ENCODE results near the gene CCIN.

CCIN gene

DNA sequence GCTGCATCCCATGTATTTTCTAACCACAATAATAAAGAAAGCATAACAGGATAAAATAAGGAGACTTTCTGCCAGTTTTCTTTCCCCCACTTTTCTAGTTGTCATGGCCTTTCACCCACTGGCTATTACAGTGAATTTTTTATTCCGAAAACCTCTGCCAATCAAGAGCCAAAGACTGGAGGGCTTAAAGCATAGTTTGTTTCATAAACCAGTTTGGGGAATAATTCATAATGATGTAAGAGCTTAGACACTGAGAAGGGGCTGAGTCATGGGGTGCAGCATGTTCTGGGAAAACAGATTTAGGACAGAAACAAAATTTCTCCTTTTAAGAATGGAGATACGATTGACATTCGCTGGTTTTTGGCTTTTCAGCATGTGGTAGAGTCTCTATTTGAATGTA is 37.1 kb upstream of the CCIN start:
- Histone ChIP-seq H3K27me3 (replicated peaks; ENCODE audit: control insufficient read depth, insufficient read depth, low read length) (no peaks in the 10 kb centered on the region), H3K4me3 (ENCODE audit: low read length) (no peak overlapping the region), H3K9ac (ENCODE audit: low read length) (peak overlapping the region; percentile 73), H3K4me1 (ENCODE audit: control insufficient read depth, insufficient read depth, low read length) (peaks cover 45% of the 10 kb centered on the region), H3K36me3 (ENCODE audit: control insufficient read depth, insufficient read depth, low read length, severe bottlenecking) (no peaks in the 10 kb centered on the region), H3K9me3 (ENCODE audit: control insufficient read depth, low read length) (no peaks in the 10 kb centered on the region)
- peak; percentile 55 for DNase-seq (ENCODE audit: low read depth)

DNA sequence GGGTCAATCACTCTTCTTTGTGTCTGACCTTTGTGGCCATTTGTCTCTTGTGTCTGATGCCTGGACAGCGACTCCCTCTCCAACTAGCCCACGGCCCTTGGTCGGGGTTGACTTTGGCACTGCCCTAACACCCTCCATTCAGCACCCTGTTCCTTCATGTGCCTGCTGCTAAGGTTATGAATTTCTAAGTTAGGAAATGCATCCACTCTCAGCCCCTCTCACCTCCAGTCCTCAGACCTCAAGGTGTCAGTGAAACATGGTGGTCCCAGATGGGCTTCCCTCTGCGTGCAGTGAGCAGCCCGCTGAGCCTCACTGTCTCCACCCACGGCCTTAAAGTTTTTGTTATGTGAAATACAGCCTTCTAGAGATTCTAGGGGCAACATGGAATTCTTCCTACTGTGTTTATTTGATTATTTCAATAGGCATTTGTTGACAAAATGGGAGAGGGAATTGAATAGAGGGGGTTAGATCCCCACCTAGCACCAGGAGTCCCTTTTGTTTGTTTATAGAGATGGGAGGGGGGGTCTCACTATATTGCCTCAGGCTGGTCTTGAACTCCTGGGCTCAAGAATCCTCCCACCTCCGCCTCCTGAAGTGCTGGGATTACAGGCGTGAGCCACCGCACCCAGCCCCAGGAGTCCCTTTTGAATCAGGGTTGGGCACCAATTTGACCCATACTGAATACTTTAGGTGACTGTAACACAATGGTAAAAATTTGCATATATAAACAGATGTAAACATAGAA is 34.3 kb upstream of the CCIN start:
- H3K36me3 ChIP-seq (ENCODE audit: control insufficient read depth, insufficient read depth, low read length, severe bottlenecking): peaks cover 2% of the 10 kb centered on the region
- H3K4me1 ChIP-seq (ENCODE audit: control insufficient read depth, insufficient read depth, low read length): peaks cover 52% of the 10 kb centered on the region
- H3K9me3 ChIP-seq (ENCODE audit: control insufficient read depth, low read length): no peaks in the 10 kb centered on the region
- H3K4me3 ChIP-seq (ENCODE audit: low read length): no peak overlapping the region
- no peak overlapping the region for H3K9ac ChIP-seq (ENCODE audit: low read length)
- no peak for DNase-seq (ENCODE audit: low read depth)
- no peaks in the 10 kb centered on the region for H3K27me3 ChIP-seq (replicated peaks; ENCODE audit: control insufficient read depth, insufficient read depth, low read length)

DNA sequence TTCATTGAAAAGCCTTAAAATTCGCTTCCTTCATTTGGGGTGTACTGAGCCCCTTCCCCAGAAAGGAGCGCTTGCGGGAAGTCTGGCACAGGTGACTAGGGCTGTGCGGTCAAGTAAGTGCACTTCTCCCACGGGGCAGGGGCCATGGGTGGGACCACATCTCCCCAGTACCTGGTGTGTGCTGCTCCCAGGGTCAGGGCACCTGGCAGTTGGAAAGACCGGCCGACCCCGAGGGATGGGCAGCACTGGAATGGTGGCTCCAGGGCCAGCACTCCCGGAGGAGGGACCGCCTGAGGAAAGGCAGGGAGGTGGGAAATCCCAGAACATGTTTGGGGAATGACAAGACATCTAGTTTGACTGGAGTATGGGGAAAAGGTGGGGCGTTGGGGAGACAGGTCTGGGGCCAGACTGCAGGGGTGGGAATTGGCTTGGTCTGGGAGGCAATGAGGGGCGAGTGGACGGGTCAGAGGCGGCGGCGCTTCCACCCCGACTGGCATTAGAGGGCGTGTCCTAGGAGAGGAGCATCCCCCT is 33.4 kb upstream of the CCIN start:
- Histone ChIP-seq H3K9me3 (ENCODE audit: control insufficient read depth, low read length) (no peaks in the 10 kb centered on the region), H3K36me3 (ENCODE audit: control insufficient read depth, insufficient read depth, low read length, severe bottlenecking) (peaks cover 2% of the 10 kb centered on the region), H3K4me1 (ENCODE audit: control insufficient read depth, insufficient read depth, low read length) (peaks cover 60% of the 10 kb centered on the region), H3K27me3 (replicated peaks; ENCODE audit: control insufficient read depth, insufficient read depth, low read length) (no peaks in the 10 kb centered on the region), H3K9ac (ENCODE audit: low read length) (peak overlapping the region; percentile 93), H3K4me3 (ENCODE audit: low read length) (peak overlapping the region; percentile 96)
- DNase-seq (ENCODE audit: low read depth): no peak

DNA sequence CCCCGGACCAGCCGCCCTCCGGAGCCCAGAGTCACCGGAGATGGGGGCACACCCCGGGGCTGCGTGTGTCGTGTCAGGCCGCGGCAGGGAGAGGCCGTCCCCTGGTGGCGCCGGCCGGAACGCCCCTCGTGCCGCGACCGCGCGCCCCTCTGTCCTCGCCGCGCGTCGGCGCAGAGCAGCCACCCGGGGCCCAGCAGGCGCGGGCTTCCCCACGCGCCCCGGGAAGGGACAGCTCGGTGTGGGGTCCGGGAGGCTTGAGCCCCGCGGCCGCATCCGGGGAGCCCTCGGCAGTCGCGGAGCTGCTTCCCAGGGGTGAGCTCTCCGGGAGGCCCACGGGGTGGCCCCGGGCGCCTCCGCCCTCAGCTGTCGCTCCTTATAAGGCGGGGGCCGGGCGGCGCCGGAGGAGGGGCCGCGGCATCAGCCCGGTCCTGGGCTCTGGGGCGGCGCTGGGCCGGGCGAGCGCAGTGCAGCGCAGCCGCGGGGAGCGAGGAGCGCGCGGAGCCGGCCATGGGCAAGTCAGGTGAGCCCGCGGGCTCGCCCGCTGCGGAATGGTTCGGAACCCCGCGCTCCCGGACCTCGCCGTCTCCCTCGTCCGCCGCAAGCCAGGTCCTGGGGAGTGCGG is 32.8 kb upstream of the CCIN start, which contains the start of gene GLIPR2:
GLIPR2 (plus strand) TSS at position 462 of the 622 bp plus-strand sequence; CDS start at position 508, 46 bp downstream.
- H3K9me3 ChIP-seq (ENCODE audit: control insufficient read depth, low read length): no peaks in the 10 kb centered on the region
- peaks cover 65% of the 10 kb centered on the region for H3K4me1 ChIP-seq (ENCODE audit: control insufficient read depth, insufficient read depth, low read length)
- H3K36me3 ChIP-seq (ENCODE audit: control insufficient read depth, insufficient read depth, low read length, severe bottlenecking): peaks cover 2% of the 10 kb centered on the region
- H3K4me3 ChIP-seq (ENCODE audit: low read length): peak within 1 kb of the TSS; percentile 96
- peak; percentile 91 for DNase-seq (ENCODE audit: low read depth)
- H3K9ac ChIP-seq (ENCODE audit: low read length): peak within 1 kb of the TSS; percentile 93
- no peaks in the 10 kb centered on the region for H3K27me3 ChIP-seq (replicated peaks; ENCODE audit: control insufficient read depth, insufficient read depth, low read length)

DNA sequence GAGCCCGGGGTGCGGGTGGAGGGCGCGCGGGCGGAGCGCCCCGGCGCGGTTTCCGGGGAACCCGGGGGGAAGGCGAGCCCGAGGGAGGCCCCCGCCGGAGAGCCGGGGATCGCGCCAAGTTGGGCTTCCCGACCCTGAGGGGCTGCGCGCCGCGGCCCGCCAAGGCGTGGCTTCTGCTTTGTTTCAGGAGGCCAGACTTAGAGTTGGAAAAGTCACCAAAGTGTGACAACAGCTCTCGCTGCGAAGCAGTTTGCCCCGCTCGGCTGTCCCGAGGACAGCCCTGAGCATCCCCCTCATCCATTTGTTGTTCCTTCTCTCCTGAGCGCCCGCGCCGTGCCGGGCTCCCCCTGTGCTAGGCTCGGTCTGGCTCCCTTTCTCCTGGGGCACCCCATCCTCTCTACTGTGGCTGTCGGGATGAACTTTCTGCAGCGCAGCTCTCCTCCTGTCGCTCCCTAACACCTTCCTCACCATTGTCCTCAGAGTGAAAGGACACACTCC is 32.2 kb upstream of the CCIN start:
- peak; percentile 54 for DNase-seq (ENCODE audit: low read depth)
- peaks cover 65% of the 10 kb centered on the region for H3K4me1 ChIP-seq (ENCODE audit: control insufficient read depth, insufficient read depth, low read length)
- H3K27me3 ChIP-seq (replicated peaks; ENCODE audit: control insufficient read depth, insufficient read depth, low read length): no peaks in the 10 kb centered on the region
- peak overlapping the region; percentile 96 for H3K4me3 ChIP-seq (ENCODE audit: low read length)
- H3K9ac ChIP-seq (ENCODE audit: low read length): peak overlapping the region; percentile 93
- peaks cover 4% of the 10 kb centered on the region for H3K36me3 ChIP-seq (ENCODE audit: control insufficient read depth, insufficient read depth, low read length, severe bottlenecking)
- H3K9me3 ChIP-seq (ENCODE audit: control insufficient read depth, low read length): no peaks in the 10 kb centered on the region

DNA sequence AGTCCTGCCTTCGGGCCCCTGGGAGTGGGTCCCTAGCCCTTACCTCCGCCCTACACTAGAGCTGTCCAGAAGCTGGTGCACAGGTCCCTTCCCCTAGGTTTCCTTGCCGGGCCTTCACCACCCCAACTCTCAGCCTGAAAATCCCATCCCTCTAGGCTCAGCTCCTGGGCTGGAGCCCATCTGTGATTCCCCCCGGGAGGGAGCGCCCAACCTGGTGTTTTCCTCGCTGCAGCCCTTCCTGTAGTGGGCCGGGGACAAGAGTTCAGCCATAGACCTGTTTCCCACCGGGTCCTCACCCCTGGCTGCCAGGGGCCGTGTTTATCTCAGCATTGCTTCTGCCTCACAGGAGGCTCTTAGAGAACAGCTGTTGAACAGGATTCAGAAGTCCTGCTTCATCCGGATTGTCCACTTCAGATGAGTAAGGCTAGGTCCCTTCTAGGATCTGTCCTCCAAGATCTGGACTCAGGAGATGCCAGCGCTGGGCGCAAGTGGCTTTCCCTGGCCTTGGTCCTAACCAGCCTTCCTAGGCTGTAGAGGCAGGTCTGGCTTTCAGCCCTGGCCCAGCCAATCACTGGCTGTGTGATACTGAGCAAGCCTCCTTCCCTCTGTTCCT is 31.7 kb upstream of the CCIN start:
- H3K9me3 ChIP-seq (ENCODE audit: control insufficient read depth, low read length): no peaks in the 10 kb centered on the region
- H3K4me3 ChIP-seq (ENCODE audit: low read length): peak overlapping the region; percentile 96
- H3K36me3 ChIP-seq (ENCODE audit: control insufficient read depth, insufficient read depth, low read length, severe bottlenecking): peaks cover 10% of the 10 kb centered on the region
- H3K4me1 ChIP-seq (ENCODE audit: control insufficient read depth, insufficient read depth, low read length): peaks cover 65% of the 10 kb centered on the region
- H3K27me3 ChIP-seq (replicated peaks; ENCODE audit: control insufficient read depth, insufficient read depth, low read length): no peaks in the 10 kb centered on the region
- H3K9ac ChIP-seq (ENCODE audit: low read length): peak overlapping the region; percentile 93
- peak; percentile 43 for DNase-seq (ENCODE audit: low read depth)

DNA sequence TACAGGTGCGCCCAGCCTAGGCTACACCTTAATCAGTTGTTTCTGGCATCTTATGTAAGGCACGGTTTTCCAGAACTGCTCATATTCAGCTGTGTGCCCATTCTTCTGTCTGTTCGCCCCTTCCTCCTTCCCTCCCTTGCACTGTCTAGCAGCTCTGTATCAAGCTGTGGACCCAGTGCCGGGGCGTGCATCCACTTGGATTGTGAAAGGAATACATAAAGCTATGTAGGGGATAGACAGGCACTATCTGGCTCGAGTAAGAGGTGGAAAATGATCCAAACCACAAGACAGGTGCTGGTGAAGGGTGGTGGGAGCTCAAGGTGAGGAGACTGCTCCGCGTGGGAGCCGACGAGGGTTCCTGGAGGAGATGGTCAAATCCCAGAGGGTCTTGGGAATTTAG is 30.7 kb upstream of the CCIN start:
- peaks cover 69% of the 10 kb centered on the region for H3K4me1 ChIP-seq (ENCODE audit: control insufficient read depth, insufficient read depth, low read length)
- H3K9me3 ChIP-seq (ENCODE audit: control insufficient read depth, low read length): no peaks in the 10 kb centered on the region
- H3K4me3 ChIP-seq (ENCODE audit: low read length): peak overlapping the region; percentile 96
- H3K9ac ChIP-seq (ENCODE audit: low read length): peak overlapping the region; percentile 12
- DNase-seq (ENCODE audit: low read depth): no peak
- peaks cover 17% of the 10 kb centered on the region for H3K36me3 ChIP-seq (ENCODE audit: control insufficient read depth, insufficient read depth, low read length, severe bottlenecking)
- H3K27me3 ChIP-seq (replicated peaks; ENCODE audit: control insufficient read depth, insufficient read depth, low read length): no peaks in the 10 kb centered on the region

DNA sequence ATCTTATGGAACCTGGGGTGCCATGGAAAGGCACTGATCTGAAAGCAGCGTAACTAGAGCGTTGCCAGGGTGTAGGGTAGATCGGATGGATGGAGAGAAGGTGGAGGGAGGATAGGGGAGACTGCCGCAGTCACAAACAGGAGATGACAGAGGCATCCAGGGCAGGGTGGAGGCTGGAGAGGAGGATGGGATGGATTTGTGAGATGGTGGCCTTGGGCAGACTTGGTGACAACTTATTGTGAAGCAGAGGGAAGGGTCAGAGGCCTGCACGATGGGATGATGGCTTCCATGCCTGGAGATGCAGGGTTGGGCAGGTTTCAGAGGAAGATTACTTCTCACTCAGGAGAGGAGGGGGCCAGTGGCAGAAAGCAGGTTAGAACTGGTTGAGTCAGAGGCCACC is 30.3 kb upstream of the CCIN start:
- Histone ChIP-seq H3K9me3 (ENCODE audit: control insufficient read depth, low read length) (no peaks in the 10 kb centered on the region), H3K4me1 (ENCODE audit: control insufficient read depth, insufficient read depth, low read length) (peaks cover 70% of the 10 kb centered on the region), H3K36me3 (ENCODE audit: control insufficient read depth, insufficient read depth, low read length, severe bottlenecking) (peaks cover 21% of the 10 kb centered on the region), H3K4me3 (ENCODE audit: low read length) (peak overlapping the region; percentile 96), H3K9ac (ENCODE audit: low read length) (no peak overlapping the region), H3K27me3 (replicated peaks; ENCODE audit: control insufficient read depth, insufficient read depth, low read length) (no peaks in the 10 kb centered on the region)
- DNase-seq (ENCODE audit: low read depth): no peak

DNA sequence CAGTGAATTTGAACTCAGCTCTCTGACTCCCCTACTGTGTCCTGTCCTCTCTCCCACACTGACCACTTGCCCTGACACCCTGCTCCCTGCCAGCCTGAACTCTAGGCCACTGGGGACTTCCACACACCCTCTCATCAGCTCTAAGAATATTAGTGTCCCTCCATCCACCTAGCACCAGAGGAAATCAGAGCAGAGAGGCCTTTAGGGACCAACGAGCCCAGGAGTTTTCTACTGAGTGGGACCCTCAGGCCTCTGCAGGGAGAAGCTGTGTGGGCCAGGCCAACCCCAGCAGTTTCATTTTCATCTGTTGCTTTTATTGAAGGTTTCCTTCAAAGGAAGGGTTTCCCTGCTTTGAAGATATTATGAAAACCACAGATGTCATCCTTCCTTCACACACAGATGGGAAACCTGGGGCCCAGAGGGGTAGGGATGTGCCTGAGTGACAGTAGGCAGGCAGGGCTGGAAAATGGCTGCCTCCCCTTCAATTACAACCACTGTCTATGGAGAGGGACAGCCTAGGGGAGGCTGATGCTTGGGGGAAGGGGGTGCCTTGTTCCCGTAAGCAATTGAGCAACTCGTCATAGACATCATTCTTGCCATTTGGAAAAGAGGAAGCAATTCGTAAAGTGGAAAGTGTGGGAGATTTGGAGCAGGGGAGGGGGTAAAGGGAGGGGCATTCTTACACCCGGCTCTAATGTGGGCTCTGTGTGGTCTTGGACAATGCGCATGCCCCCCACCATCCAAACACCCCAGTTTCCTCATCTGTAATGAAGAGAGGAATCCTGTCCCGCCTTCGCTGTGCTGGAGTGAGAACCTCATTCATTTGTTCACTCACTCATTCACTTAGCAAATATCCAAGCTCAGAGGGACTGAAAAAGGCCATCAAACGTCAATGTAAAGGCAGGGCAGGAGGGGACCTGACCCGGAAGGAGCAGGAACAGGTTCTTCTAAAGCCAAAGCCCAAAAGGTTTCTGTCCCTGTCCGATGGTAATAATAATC is 28.8 kb upstream of the CCIN start:
- Histone ChIP-seq H3K4me3 (ENCODE audit: low read length) (peak overlapping the region; percentile 19), H3K9me3 (ENCODE audit: control insufficient read depth, low read length) (no peaks in the 10 kb centered on the region), H3K36me3 (ENCODE audit: control insufficient read depth, insufficient read depth, low read length, severe bottlenecking) (peaks cover 36% of the 10 kb centered on the region), H3K9ac (ENCODE audit: low read length) (peak overlapping the region; percentile 21), H3K27me3 (replicated peaks; ENCODE audit: control insufficient read depth, insufficient read depth, low read length) (no peaks in the 10 kb centered on the region), H3K4me1 (ENCODE audit: control insufficient read depth, insufficient read depth, low read length) (peaks cover 75% of the 10 kb centered on the region)
- DNase-seq (ENCODE audit: low read depth): no peak

DNA sequence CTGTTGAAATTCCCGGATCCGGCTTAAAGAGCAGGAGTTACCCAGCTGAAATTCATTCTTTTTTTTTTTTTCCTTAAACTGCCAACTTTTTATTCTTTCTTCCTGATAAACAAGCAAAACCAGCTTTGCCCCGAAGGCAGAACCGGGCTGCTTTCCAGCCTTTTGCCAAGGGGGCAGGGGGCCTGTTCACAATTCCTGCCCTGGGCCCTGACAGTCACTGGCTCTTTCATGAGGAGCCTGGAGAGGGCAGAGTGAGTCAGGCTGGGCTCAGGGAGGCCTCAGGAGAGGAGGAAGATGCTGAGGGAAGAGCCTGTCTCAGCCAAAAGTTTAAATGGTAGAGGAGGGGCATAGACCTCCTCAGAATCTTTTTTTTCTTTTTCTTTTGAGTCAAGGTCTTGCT is 27.9 kb upstream of the CCIN start:
- H3K9me3 ChIP-seq (ENCODE audit: control insufficient read depth, low read length): no peaks in the 10 kb centered on the region
- H3K9ac ChIP-seq (ENCODE audit: low read length): peak overlapping the region; percentile 17
- DNase-seq (ENCODE audit: low read depth): peak; percentile 61
- H3K4me3 ChIP-seq (ENCODE audit: low read length): no peak overlapping the region
- H3K27me3 ChIP-seq (replicated peaks; ENCODE audit: control insufficient read depth, insufficient read depth, low read length): no peaks in the 10 kb centered on the region
- peaks cover 44% of the 10 kb centered on the region for H3K36me3 ChIP-seq (ENCODE audit: control insufficient read depth, insufficient read depth, low read length, severe bottlenecking)
- H3K4me1 ChIP-seq (ENCODE audit: control insufficient read depth, insufficient read depth, low read length): peaks cover 69% of the 10 kb centered on the region

Data from adipocyte (in vitro differentiated cells).